ENCODE results near the gene ZNF529.

Gene ZNF529

DNA sequence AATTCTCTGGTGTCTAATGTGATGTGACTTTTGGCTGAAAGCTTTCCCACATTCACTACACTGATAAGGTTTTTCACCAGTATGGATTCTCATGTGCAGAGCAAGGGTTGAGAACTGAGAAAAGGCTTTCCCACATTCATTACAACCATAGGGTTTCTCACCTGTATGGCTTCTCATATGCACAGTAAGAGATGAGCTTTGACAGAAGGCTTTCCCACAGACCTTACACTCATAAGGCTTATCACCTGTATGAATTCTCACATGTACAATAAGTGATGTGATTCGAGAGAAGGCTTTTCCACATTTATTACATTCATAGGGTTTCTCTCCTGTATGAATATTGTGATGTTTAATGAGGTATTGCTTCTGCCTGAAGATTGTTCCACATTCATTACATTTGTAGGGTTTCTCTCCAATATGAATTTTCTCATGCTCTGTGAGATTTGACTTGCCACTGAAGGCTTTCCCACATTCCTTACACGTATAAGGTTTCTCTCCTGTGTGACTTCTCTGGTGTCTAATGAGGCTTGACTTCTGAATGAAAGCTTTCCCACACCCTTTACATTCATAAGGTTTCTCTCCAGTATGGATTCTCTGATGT lies 59.0 kb downstream of the ZNF529 start:
- DNase-seq (ENCODE audit: low read depth), result peak; percentile 12
- TF ChIP-seq, protein P1, sequence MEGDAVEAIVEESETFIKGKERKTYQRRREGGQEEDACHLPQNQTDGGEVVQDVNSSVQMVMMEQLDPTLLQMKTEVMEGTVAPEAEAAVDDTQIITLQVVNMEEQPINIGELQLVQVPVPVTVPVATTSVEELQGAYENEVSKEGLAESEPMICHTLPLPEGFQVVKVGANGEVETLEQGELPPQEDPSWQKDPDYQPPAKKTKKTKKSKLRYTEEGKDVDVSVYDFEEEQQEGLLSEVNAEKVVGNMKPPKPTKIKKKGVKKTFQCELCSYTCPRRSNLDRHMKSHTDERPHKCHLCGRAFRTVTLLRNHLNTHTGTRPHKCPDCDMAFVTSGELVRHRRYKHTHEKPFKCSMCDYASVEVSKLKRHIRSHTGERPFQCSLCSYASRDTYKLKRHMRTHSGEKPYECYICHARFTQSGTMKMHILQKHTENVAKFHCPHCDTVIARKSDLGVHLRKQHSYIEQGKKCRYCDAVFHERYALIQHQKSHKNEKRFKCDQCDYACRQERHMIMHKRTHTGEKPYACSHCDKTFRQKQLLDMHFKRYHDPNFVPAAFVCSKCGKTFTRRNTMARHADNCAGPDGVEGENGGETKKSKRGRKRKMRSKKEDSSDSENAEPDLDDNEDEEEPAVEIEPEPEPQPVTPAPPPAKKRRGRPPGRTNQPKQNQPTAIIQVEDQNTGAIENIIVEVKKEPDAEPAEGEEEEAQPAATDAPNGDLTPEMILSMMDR (conservative IDR thresholded peaks at IDR 0.05; ENCODE audit: control insufficient read depth, insufficient read depth, low read depth, low read length), result no peak
- no peak overlapping the region for H3K4me3 ChIP-seq (ENCODE audit: control insufficient read depth, low read depth, low read length)

DNA sequence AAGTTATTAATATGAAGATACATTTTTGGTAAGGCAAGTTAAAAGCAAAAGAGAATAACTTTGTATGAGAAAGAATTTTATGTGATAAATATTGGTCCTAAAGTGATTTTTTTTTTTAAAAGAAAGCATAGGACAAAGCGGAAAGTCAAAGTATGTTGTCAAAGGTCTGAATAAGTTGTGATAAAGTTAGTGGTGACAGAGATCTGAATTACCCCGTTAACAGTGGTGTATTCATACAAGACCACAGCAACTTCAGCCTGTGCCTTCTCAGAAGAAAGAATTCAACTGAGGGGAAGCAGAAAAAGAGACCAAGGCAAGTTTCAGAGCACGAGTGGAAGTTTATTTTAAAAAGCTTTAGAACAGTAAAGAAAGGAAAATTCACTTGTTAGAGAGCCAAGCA lies 64.8 kb downstream of the ZNF529 start:
- no peak overlapping the region for H3K4me3 ChIP-seq (ENCODE audit: control insufficient read depth, low read depth, low read length)
- TF ChIP-seq, protein P1 (conservative IDR thresholded peaks at IDR 0.05; ENCODE audit: control insufficient read depth, insufficient read depth, low read depth, low read length), result no peak
- DNase-seq (ENCODE audit: low read depth), result no peak

DNA sequence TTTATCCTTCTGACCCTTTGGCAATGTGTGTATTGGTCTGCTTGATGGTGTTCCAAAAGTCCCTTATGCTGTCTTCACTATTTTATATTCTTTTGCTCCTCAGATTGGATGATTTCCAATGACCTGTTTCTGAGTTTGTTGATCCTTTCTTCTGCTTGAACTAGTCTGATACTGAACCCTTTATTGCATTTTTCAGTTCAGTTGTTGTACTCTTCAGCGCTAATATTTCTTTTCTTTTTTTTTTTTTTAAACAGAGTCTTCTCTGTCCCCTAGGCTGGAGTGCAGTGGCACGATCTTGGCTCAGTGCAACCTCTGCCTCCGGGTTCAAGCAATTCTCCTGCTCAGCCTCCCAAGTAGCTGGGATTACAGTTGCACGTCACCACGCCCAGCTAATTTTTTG lies 71.1 kb downstream of the ZNF529 start:
- TF ChIP-seq, protein P1 (conservative IDR thresholded peaks at IDR 0.05; ENCODE audit: control insufficient read depth, insufficient read depth, low read depth, low read length), result no peak
- H3K4me3 ChIP-seq (ENCODE audit: control insufficient read depth, low read depth, low read length), result no peak overlapping the region
- no peak for DNase-seq (ENCODE audit: low read depth)

DNA sequence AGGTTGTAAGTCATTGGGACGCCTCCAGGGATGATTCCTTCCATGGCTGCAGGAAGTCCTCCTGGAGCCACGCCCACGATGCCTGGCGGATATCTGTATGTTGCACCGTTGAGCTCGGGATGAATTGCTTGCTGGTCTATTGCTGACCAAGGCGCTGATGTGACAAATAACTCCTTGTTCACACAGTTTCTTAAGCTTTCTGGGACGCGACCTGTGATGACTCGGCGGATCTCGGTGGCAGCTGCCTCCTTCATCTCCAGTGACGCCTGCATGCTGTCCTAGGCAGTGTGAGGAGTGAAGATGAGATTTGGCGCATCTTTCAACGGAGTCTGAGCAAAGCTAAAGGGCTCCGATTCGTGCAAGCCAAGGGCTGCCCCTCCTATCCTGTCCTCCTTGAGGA lies 76.1 kb downstream of the ZNF529 start:
- TF ChIP-seq, protein P1 (conservative IDR thresholded peaks at IDR 0.05; ENCODE audit: control insufficient read depth, insufficient read depth, low read depth, low read length), result no peak
- DNase-seq (ENCODE audit: low read depth), result no peak
- no peak overlapping the region for H3K4me3 ChIP-seq (ENCODE audit: control insufficient read depth, low read depth, low read length)

Measured in fibroblast of mammary gland (primary cell).